Measurements from ENCODE around the gene KHDC1L. TPM values are rescaled to one million over a fixed set of nuclear protein-coding genes. Genes with fewer than 3 reads are reported as not detected.

The KHDC1L gene
- total RNA-seq, 1 experiment from 2014 or later: not detected

DNA sequence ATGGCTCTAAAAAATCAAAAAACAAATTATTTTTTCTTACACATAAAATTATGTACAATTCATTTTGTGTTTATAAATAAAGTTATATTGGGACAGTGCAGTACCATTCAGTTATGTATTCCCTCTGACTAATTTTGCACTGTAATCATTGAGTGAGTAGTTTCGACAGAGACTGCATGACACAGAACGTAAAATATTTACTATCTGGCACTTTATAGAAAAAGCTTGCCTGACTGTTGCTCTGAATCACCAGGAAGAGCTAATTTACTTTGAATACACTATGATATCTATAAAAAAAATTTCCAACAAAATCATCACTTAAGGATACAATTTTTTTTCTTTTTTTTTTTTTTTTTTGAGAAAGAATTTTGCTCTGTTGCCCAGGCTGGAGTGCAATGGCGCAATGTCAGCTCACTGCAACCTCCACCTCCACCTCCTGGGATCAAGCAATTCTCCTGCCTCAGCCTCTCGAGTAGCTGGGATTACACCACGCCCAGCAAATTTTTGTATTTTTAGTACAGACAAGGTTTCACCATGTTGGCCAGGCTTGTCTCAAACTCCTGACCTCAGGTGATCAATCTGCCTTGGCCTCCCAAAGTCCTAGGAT is 11.0 kb upstream of the KHDC1L start:
- Histone ChIP-seq H3K18ac (ENCODE audit: insufficient read length, low read depth, low read length) (no peak overlapping the region), H2AFZ (ENCODE audit: low read length) (no peak overlapping the region), H4K5ac (ENCODE audit: insufficient read length, low read depth, low read length) (no peak overlapping the region), H3K14ac (ENCODE audit: insufficient read depth, low read length) (no peak overlapping the region), H3T11ph (ENCODE audit: low read length) (no peak overlapping the region), H3K27ac (ENCODE audit: insufficient read length, low read depth, low read length) (no peak overlapping the region), H2BK15ac (ENCODE audit: low read depth, low read length) (no peak overlapping the region), H2BK5ac (ENCODE audit: insufficient read length, low read length) (no peak overlapping the region), H3K79me1 (ENCODE audit: insufficient read depth, low read depth, low read length, poor library complexity, severe bottlenecking) (no peaks in the 10 kb centered on the region), H4K20me1 (ENCODE audit: control insufficient read depth, insufficient read depth, insufficient read length) (no peaks in the 10 kb centered on the region), H2BK120ac (ENCODE audit: low read depth, low read length, poor library complexity, severe bottlenecking) (no peak overlapping the region), H2AK5ac (ENCODE audit: insufficient read length, low read length) (no peak overlapping the region), H3K9ac (ENCODE audit: extremely low read depth, insufficient read length, low read length) (no peak overlapping the region), H3K4ac (ENCODE audit: low read depth, low read length) (no peak overlapping the region), H3K23ac (ENCODE audit: insufficient read length, low read depth, low read length) (no peak overlapping the region), H3K4me1 (ENCODE audit: insufficient read depth, low read length) (no peaks in the 10 kb centered on the region), H3K23me2 (ENCODE audit: insufficient read length, low read depth, low read length, poor library complexity, severe bottlenecking) (no peaks in the 10 kb centered on the region), H2BK12ac (ENCODE audit: insufficient read length, low read depth, low read length) (no peak overlapping the region), H4K91ac (ENCODE audit: insufficient read length, low read depth, low read length) (no peak overlapping the region), H3K27me3 (ENCODE audit: insufficient read depth, low read length) (no peaks in the 10 kb centered on the region), H4K8ac (replicated peaks; ENCODE audit: insufficient read length, low read depth, low read length) (no peak overlapping the region), H3K9me3 (ENCODE audit: control insufficient read depth, low read depth, low read length) (no peaks in the 10 kb centered on the region), H3K79me2 (ENCODE audit: insufficient read depth, low read length) (no peaks in the 10 kb centered on the region), H3K56ac (ENCODE audit: insufficient read length, low read depth, low read length) (no peak overlapping the region), H3K4me2 (ENCODE audit: insufficient read depth, insufficient read length, low read length) (no peak overlapping the region), H2BK20ac (ENCODE audit: low read depth, low read length, poor library complexity, severe bottlenecking) (no peak overlapping the region)
- no peak for TF ChIP-seq CTCF (conservative IDR thresholded peaks at IDR 0.05)
- H3K36me3 Mint-ChIP-seq (ENCODE audit: insufficient read depth in 1 of 3, low read depth in 3 of 3): no peaks in the 10 kb centered on the region
- H3K27me3 Mint-ChIP-seq (ENCODE audit: low read depth): no peaks in the 10 kb centered on the region
- no peaks in the 10 kb centered on the region for H3K9me3 Mint-ChIP-seq
- no CpG with 5 or more reads among the region's 5 CpGs for WGBS (ENCODE audit: extremely low coverage, insufficient read length, low lambda C conversion rate)
- H3K4me3 Mint-ChIP-seq: no peak overlapping the region
- no peak for DNase-seq
- no peak overlapping the region; a peak in 1 of 7 replicates for H3K27ac Mint-ChIP-seq
- H3K4me1 Mint-ChIP-seq: peaks cover 0 to 5% of the 10 kb centered on the region in 2 experiments; a peak in 2 of 4 replicates

Data from H9 (cell line).